Subcutaneous adipose tissue (tissue), 4 donors: ENCODE data around the gene HEXIM2. TPM values are rescaled to one million over a fixed set of nuclear protein-coding genes. Genes with fewer than 3 reads are reported as not detected.

Experiments used
- total RNA-seq, 4 donors: library from RNA; depleted of rRNA; stranded (reverse); fragments of >200 nt; gene quantifications; one replicate each; pipeline ENCODE4 v1.1.0, GENCODE V29; 2016
- TF ChIP-seq, protein P1 (sequence below): fragments of 450-650 bp; IDR thresholded peaks from one replicate; pipeline ENCODE4 v1.5.1; 2016; ENCODE audit warnings: low read depth, mild to moderate bottlenecking, control low read depth, antibody characterized with exemption, moderate library complexity

HEXIM2 gene, protein sequence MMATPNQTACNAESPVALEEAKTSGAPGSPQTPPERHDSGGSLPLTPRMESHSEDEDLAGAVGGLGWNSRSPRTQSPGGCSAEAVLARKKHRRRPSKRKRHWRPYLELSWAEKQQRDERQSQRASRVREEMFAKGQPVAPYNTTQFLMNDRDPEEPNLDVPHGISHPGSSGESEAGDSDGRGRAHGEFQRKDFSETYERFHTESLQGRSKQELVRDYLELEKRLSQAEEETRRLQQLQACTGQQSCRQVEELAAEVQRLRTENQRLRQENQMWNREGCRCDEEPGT
- 10 to 100 TPM in 2 of 4 donors, 1 to 10 TPM in 2; 3.4 to 10.4 (median 8.8) TPM for total RNA-seq

- TF ChIP-seq, protein P1, sequence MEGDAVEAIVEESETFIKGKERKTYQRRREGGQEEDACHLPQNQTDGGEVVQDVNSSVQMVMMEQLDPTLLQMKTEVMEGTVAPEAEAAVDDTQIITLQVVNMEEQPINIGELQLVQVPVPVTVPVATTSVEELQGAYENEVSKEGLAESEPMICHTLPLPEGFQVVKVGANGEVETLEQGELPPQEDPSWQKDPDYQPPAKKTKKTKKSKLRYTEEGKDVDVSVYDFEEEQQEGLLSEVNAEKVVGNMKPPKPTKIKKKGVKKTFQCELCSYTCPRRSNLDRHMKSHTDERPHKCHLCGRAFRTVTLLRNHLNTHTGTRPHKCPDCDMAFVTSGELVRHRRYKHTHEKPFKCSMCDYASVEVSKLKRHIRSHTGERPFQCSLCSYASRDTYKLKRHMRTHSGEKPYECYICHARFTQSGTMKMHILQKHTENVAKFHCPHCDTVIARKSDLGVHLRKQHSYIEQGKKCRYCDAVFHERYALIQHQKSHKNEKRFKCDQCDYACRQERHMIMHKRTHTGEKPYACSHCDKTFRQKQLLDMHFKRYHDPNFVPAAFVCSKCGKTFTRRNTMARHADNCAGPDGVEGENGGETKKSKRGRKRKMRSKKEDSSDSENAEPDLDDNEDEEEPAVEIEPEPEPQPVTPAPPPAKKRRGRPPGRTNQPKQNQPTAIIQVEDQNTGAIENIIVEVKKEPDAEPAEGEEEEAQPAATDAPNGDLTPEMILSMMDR: no peak
These were observed at the start of gene HEXIM2 for GRCh38 chr17:45161288-45162024. Gene HEXIM2 (plus strand): TSS chr17:45161875. CDS start chr17:45162794, 919 bp downstream.

DNA sequence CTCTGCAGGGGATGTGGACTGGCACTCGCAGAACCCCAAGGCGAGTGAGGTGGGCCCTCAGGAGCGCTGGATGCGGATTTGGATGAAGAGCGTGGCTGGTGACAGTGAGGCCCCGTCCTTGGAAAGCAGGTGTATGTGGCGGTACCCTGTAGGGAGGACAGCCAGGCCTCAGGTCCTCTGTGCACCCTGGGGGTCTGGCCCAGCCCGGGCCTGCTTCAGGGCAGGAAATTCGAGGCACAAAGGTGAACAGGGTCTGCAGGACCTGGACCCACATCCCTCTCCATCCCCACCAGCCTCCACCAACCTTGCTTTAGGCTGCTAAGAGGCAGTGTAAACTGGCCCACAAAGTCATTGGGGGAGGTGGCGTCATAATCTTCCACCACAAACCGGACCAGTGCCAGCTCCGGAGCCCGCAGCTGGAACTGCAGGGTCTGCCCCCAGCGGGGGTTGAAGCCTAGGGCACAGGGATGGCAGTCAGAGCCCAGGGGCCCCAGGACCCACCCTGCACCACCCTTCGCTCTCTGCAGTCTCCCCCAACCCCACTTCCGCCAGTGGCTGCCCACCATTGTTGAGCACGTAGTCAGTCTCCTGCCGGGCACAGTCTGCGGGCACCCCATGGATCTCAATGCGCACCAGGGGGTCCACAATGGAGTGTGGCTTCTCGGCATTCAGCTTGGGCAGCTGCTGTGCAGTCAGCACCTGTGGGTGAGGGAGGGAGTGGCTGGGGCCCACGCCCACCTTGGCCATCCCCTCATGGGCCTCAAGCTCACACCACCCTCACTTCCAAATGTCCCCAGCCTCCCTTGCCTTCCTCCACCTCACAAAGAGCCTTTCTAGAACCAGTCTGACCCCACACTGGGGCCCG is 48.9 kb upstream of the HEXIM2 start:
- TF ChIP-seq, protein P1: no peak

- TF ChIP-seq, protein P1: no peak
These were observed 48.3 kb upstream of the HEXIM2 start for GRCh38 chr17:45113424-45113754.

- TF ChIP-seq, protein P1: no peak
These were observed 47.4 kb upstream of the HEXIM2 start for GRCh38 chr17:45114117-45114932.

DNA sequence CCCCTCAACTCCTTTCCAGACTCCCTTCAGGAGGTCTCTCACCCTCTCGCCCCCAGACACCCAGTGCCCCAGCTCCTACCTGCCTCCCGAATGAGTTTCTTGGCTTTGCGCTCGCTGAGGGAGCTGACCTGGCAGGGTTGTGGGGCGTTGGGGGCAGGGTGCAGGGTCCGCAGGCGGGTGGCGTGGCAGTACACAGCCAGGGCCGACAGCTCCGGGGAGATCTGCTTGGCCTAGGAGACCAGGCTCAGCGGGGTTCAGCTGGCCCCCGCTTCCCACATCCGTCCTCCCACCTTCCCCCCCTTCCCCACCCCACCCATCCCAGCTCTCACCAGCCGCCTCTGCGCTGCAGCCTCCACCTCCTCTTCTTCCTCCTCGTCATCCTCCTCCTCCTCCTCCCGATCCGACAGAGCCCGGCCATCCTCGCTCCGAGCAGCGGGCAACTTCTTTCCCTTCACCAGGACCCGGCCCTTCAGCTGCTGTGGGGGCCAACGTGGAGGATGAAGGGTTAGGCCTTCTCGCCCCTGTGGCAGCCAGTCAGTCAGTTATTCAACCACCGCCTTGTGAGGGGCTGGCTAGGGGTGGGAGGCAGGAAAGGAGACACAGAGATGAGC is 46.6 kb upstream of the HEXIM2 start:
- TF ChIP-seq, protein P1: no peak

- TF ChIP-seq, protein P1: no peak
These were observed 45.8 kb upstream of the HEXIM2 start for GRCh38 chr17:45115871-45116270.
